Large intestine (tissue), 3 donors: ENCODE data around the gene LHX3. TPM values are rescaled to one million over a fixed set of nuclear protein-coding genes. Genes with fewer than 3 reads are reported as not detected.

ENCODE experiments used
- DNase-seq, 2 donors: peaks; one replicate each; pipeline versions ENCODE4 v3.0.0 to v3.0.0-alpha.2; 2013
- H3K27ac ChIP-seq: one replicate; pipeline ENCODE4 v1.5.1; 2013; ENCODE audit warnings: low read length
- H3K27me3 ChIP-seq: 2 replicates; pipeline ENCODE4 v1.6.1; 2013; ENCODE audit warnings: low read length; ENCODE audit not compliant: control insufficient read depth, insufficient read depth
- H3K36me3 ChIP-seq: 2 replicates; pipeline ENCODE4 v1.6.1; 2013; ENCODE audit warnings: low read length; ENCODE audit not compliant: control insufficient read depth, insufficient read depth
- H3K4me1 ChIP-seq: one replicate; pipeline ENCODE4 v1.6.1; 2013; ENCODE audit warnings: low read length; ENCODE audit not compliant: control insufficient read depth, insufficient read depth
- H3K4me3 ChIP-seq: one replicate; pipeline ENCODE4 v1.5.1; 2013; ENCODE audit warnings: low read length
- H3K9me3 ChIP-seq: one replicate; pipeline ENCODE4 v1.6.1; 2013; ENCODE audit warnings: mild to moderate bottlenecking, low read depth, low read length, moderate library complexity; ENCODE audit not compliant: control insufficient read depth
- WGBS: methylation state at CpG from one replicate; pipeline ENCODE4 v1.1.5; 2013; ENCODE audit warnings: low lambda C conversion rate; ENCODE audit not compliant: insufficient coverage; 5-methylcytosine and 5-hydroxymethylcytosine counted together
- polyA plus RNA-seq: library from polyadenylated mRNA; unstranded; fragments of 120-200 nt; gene quantifications from one replicate; pipeline ENCODE4 v1.2.1, GENCODE V29; 2013

LHX3 gene
- polyA plus RNA-seq, 1 donor, result not detected

- H3K27me3 ChIP-seq, result peaks cover 1% of the 10 kb centered on the region
- H3K4me1 ChIP-seq, result no peaks in the 10 kb centered on the region
- WGBS, result no CpG with 5 or more reads among the region's 1 CpG
- H3K36me3 ChIP-seq, result no peaks in the 10 kb centered on the region
- H3K4me3 ChIP-seq, result no peak overlapping the region
- no peak for DNase-seq
- H3K9me3 ChIP-seq, result peaks cover 2% of the 10 kb centered on the region
- H3K27ac ChIP-seq, result no peak overlapping the region
These were observed 41.6 kb downstream of the LHX3 start for GRCh38 chr9:136163248-136163850.

DNA sequence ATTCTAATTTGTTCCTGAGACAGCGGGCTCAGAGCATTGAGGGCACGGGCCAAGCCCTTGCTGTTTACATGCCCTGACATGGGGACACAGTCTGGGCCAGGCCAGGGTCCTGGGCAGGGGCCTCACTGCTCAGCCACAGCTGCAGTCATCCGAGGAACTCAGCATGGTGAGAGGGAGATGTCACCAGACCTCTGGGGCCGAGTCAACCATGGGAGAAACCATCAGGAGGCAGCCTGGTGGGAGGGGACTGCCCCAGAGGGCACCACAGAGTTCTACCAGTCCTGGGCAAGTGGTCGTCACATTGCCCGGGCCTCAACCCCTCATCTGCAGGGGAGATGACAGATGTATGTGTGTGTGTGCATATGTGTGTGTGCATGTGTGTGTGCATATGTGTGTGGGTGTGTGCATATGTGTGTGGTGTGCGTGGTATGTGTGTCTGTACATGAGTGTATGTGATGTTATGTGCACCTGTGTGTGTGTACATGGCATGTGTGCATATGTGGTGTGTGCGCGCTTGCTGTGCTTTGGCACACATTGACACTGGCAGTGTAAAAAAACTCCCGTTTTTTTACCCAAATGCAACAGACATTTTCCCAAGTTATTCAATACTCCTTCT is 43.8 kb downstream of the LHX3 start:
- DNase-seq, result no peak
- no peaks in the 10 kb centered on the region for H3K36me3 ChIP-seq
- no peak overlapping the region for H3K4me3 ChIP-seq
- no peak overlapping the region for H3K27ac ChIP-seq
- H3K27me3 ChIP-seq, result peaks cover 23% of the 10 kb centered on the region
- no peaks in the 10 kb centered on the region for H3K4me1 ChIP-seq
- WGBS, result 100% methylated on average over 1 of the region's 10 CpGs
- no peaks in the 10 kb centered on the region for H3K9me3 ChIP-seq

DNA sequence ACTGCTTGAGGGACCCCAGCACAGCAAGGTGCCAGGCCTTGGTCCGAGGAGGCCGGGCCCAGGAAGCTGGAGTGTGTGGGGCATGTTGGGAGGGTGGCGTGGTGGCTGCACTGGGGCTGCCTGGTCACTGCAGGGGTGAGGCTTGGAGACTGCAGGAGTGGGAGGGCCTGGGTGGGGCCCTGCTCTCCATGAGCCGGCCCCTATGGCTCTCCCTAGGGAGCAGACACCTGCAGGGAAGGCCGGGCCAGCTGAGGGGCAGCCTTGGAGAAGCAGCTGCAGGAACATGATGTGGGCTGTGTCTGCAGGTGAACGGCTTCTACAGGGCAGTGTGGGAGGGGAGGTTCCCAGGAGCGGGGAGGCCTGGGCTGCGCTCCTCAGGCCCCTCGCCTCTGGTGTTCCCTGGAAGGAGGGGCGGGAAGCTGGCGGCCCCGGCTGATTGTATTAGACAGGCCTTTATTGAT is 44.5 kb downstream of the LHX3 start:
- peak in 1 of 2 donors; percentile 31 for DNase-seq
- WGBS, result no CpG with 5 or more reads among the region's 12 CpGs
- Histone ChIP-seq H3K27me3 (peaks cover 27% of the 10 kb centered on the region), H3K36me3 (no peaks in the 10 kb centered on the region), H3K27ac (no peak overlapping the region), H3K9me3 (no peaks in the 10 kb centered on the region), H3K4me1 (no peaks in the 10 kb centered on the region), H3K4me3 (no peak overlapping the region)

DNA sequence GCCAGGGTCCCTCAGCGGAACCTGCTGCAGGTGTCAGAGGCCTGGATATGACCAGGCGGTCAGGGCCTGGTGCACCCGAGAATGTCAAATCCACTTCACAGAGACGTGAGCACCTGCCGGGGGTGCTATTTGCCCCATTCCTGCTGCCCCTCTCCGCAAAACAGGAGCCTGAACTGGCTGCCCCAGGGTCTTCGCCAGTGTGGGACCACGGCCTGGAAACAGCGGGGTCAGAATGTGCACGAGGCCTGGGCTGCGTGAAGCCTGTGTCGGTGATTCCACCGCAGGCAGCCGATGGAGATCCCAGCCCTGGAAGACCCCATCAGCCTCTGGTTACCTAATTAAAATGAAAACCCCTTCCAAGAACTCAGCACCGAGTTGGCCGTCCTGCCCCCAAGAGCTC is 45.1 kb downstream of the LHX3 start:
- WGBS, result no CpG with 5 or more reads among the region's 16 CpGs
- H3K36me3 ChIP-seq, result no peaks in the 10 kb centered on the region
- peaks cover 32% of the 10 kb centered on the region for H3K27me3 ChIP-seq
- H3K9me3 ChIP-seq, result no peaks in the 10 kb centered on the region
- H3K27ac ChIP-seq, result no peak overlapping the region
- no peak for DNase-seq
- H3K4me1 ChIP-seq, result no peaks in the 10 kb centered on the region
- no peak overlapping the region for H3K4me3 ChIP-seq

DNA sequence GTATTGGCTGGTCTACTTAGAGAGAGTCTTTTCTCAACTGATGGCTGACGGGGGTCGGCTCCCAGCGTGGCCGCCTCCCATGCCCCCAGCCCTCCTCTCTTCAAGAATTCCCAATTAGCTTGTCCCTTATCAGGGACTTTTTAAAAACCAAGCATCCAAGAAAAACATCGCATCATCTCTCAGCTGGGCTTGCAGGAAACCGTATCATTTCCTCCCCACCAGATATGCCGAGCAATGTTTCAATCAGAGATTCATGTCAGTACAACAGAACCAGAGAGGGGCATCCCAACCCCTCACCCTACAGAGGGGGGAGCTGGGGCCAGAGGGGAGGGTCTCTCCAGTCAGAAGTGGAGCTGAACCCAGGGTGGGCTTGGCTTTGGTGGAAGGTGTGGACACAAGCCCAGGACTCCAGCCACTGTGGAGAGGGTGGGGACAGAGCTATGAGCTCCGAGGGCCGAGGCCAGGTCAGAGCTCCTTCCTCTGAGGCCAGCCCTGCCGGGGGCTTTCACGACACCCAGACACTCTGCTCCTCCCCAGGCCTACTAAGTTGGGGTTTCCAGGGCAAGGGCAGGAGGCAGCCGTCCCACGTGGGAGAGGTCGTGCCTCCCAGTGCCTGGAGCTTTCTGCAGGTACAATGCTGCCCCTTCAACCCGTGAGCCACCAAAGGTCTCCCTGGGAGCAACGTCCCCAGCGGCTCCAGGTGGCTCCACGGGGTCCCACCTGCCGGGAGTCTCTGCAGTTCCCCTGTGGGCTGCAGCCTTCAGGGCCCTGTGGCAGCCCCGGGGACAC is 47.3 kb downstream of the LHX3 start:
- Histone ChIP-seq H3K4me1 (no peaks in the 10 kb centered on the region), H3K27me3 (peaks cover 33% of the 10 kb centered on the region), H3K9me3 (no peaks in the 10 kb centered on the region), H3K27ac (no peak overlapping the region), H3K36me3 (no peaks in the 10 kb centered on the region), H3K4me3 (no peak overlapping the region)
- no peak for DNase-seq
- WGBS, result no CpG with 5 or more reads among the region's 20 CpGs

GRCh38 chr9:136156209-136157120 is 48.5 kb downstream of the LHX3 start:
- DNase-seq, result no peak
- Histone ChIP-seq H3K27me3 (peaks cover 33% of the 10 kb centered on the region), H3K4me1 (no peaks in the 10 kb centered on the region), H3K4me3 (no peak overlapping the region), H3K9me3 (no peaks in the 10 kb centered on the region), H3K27ac (no peak overlapping the region), H3K36me3 (no peaks in the 10 kb centered on the region)
- no CpG with 5 or more reads among the region's 42 CpGs for WGBS

DNA sequence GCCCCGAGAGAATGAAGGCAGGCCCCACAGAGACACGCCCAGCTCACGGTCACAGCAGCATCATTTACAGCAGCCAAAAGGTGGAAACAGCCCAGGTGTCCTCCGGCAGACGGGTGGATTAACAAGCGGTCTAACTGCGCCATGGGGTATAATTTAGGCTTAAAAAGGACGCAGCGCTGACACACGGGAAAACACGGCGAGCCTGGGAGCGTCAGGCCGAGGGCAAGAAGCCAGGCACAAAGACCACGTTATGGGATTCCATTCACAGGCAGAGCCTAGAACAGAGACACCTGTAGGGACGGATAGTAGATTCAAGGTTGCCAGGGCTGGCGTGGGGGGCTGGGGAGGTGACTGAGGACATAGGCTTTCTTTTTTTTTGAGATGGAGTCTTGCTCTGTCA is 49.4 kb downstream of the LHX3 start:
- DNase-seq, result no peak
- H3K4me3 ChIP-seq, result no peak overlapping the region
- no peaks in the 10 kb centered on the region for H3K36me3 ChIP-seq
- peaks cover 33% of the 10 kb centered on the region for H3K27me3 ChIP-seq
- H3K4me1 ChIP-seq, result no peaks in the 10 kb centered on the region
- no peaks in the 10 kb centered on the region for H3K9me3 ChIP-seq
- WGBS, result 80% methylated on average over 2 of the region's 17 CpGs
- no peak overlapping the region for H3K27ac ChIP-seq

- Histone ChIP-seq H3K27me3 (peaks cover 33% of the 10 kb centered on the region), H3K36me3 (no peaks in the 10 kb centered on the region), H3K4me3 (no peak overlapping the region), H3K9me3 (no peaks in the 10 kb centered on the region), H3K27ac (no peak overlapping the region), H3K4me1 (no peaks in the 10 kb centered on the region)
- WGBS, result no CpG with 5 or more reads among the region's 14 CpGs
- DNase-seq, result no peak
These were observed 50.0 kb downstream of the LHX3 start for GRCh38 chr9:136154943-136155342.

DNA sequence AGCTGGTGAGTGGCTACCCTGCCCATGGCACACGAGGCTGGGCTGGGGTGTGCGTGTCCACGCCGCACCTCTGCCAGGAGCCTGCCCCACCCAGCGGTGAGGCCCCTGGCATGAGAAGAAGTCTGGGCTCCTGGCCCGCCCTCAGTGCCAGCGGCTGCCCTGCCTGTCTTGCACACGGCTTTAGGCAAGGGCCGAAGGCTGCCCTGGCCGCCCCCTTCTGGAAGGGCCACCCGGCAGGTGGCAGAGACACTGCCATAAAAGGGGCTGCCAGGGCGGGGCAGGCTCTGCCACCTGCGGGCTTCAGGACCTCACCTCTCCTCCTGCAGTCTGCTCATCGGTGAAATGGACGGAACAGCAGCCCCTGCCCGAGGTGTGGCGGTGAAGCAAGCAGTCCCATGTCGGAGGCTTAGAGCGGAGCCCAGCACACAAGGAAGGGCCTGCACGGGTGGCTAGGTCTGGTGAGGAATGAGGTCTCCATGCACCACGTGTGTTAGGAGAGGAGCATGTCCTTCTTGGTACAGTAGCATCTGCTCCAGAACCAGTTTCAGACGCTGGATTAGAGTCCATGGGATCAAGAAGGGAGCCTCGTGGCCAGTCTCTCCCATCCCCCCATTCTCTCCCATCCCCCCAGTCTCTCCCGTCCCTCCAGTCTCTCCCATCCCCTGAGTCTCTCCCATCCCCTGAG is 51.4 kb downstream of the LHX3 start:
- H3K4me3 ChIP-seq, result no peak overlapping the region
- no peaks in the 10 kb centered on the region for H3K4me1 ChIP-seq
- no peaks in the 10 kb centered on the region for H3K36me3 ChIP-seq
- no peaks in the 10 kb centered on the region for H3K9me3 ChIP-seq
- H3K27me3 ChIP-seq, result peaks cover 33% of the 10 kb centered on the region
- no CpG with 5 or more reads among the region's 24 CpGs for WGBS
- H3K27ac ChIP-seq, result no peak overlapping the region
- no peak for DNase-seq
